A673 (cell line): ENCODE results near the gene SMIM24. TPM values are rescaled to one million over a fixed set of nuclear protein-coding genes. Genes with fewer than 3 reads are reported as not detected.
A peak's percentile ranks its signal among the peaks of the same experiment; 100 is the strongest.

Experiments used
- BruUV-seq: library from RNA; stranded (reverse); fragments of 400-500 nt; replicated peaks from 2 replicates; lab custom pipeline; 2021; lab: Mats Ljungman, UMichigan
- CTCF ChIA-PET: fragments of 300-600 bp; sonication (Branson Sonifier 250); formaldehyde crosslinking; loops from one replicate; lab custom pipeline; 2022; ENCODE audit warnings: antibody characterized with exemption; lab: Charles Lee
- POLR2A ChIA-PET: fragments of 300-600 bp; sonication (Branson Sonifier 250); formaldehyde crosslinking; loops from one replicate; lab custom pipeline; 2022; ENCODE audit warnings: antibody characterized with exemption; ENCODE audit not compliant: low non-redundant PET; lab: Charles Lee
- DNase-seq: peaks from one replicate; pipeline ENCODE4 v3.0.0-alpha.2; 2015; ENCODE audit warnings: low spot score
- H3K27ac ChIP-seq: fragments of 200-600 bp; sonication (generic); 2 replicates; pipeline ENCODE4 v1.5.1; 2016; ENCODE audit warnings: mixed run types, low read depth, mild to moderate bottlenecking, mixed read lengths, antibody characterized with exemption, low read length; ENCODE audit not compliant: poor library complexity, severe bottlenecking
- H3K27me3 ChIP-seq: fragments of 200-600 bp; sonication (generic); replicated peaks from 2 replicates; pipeline ENCODE4 v1.6.1; 2017; ENCODE audit warnings: mixed run types, low read depth, mild to moderate bottlenecking, mixed read lengths, antibody characterized with exemption, low read length; ENCODE audit not compliant: insufficient read depth, poor library complexity
- H3K36me3 ChIP-seq: fragments of 200-600 bp; sonication (generic); 2 replicates; pipeline ENCODE4 v1.6.1; 2016; ENCODE audit warnings: mixed run types, mild to moderate bottlenecking, mixed read lengths, antibody characterized with exemption, low read length; ENCODE audit not compliant: insufficient read depth, poor library complexity, severe bottlenecking
- H3K4me1 ChIP-seq: fragments of 200-600 bp; sonication (generic); 2 replicates; pipeline ENCODE4 v1.6.1; 2017; ENCODE audit warnings: mixed run types, mild to moderate bottlenecking, mixed read lengths, antibody characterized with exemption, low read length; ENCODE audit not compliant: insufficient read depth, poor library complexity, severe bottlenecking
- H3K4me3 ChIP-seq: fragments of 200-600 bp; sonication (generic); 2 replicates; pipeline ENCODE4 v1.5.1; 2016; ENCODE audit warnings: low read depth, mixed run types, mild to moderate bottlenecking, mixed read lengths, low read length; ENCODE audit not compliant: poor library complexity, severe bottlenecking
- H3K9me3 ChIP-seq: fragments of 200-600 bp; sonication (generic); 2 replicates; pipeline ENCODE4 v1.6.1; 2016; ENCODE audit warnings: mixed run types, low read depth, mild to moderate bottlenecking, mixed read lengths, antibody characterized with exemption, low read length; ENCODE audit not compliant: poor library complexity, severe bottlenecking
- EZH2 ChIP-seq: fragments of 200-600 bp; sonication (generic); IDR thresholded peaks from 2 replicates; pipeline ENCODE4 v1.6.1; 2017; ENCODE audit warnings: borderline replicate concordance, low read depth, mild to moderate bottlenecking, mixed read lengths, antibody characterized with exemption, low read length; ENCODE audit not compliant: poor library complexity, severe bottlenecking
- intact Hi-C: fragments of 100-400 bp; cut with micrococcal nuclease; formaldehyde crosslinking; loops from one replicate; pipeline ENCODE4 v1.10.0; 2022; ENCODE audit not compliant: unreplicated experiment
- total RNA-seq: library from RNA; stranded (reverse); gene quantifications from 2 replicates; pipeline ENCODE4 v1.2.3, GENCODE V29; 2021
- TF ChIP-seq, protein P1 (sequence below): fragments of 300-800, 200-600 bp; sonication (generic); conservative IDR thresholded peaks from 2 replicates; pipeline ENCODE4 v1.5.1; 2017; ENCODE audit warnings: low read depth, mild to moderate bottlenecking, antibody characterized with exemption, low read length, moderate library complexity, mixed read lengths

Gene SMIM24
- total RNA-seq, 1 experiment from 2014 or later, result not detected

DNA sequence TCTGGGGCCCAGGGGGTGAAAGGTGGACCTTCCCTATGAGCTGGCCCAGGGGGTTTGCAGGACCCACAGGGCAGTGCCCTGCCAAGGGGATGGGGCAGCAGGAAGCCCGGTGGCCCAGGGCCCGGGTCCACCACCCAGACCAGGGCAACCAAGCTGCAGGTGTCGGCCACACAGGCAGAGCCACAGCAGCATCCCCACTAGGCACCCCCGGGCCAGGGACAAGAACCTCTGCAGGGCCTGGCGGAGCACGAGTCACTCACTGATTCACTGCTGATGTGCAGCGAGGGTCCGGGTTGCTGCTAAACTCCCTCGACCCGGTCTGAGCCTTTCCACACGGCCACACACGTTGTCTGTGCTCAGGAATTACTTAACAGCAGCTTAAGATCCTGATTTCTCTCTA is 34.6 kb upstream of the SMIM24 start:
- no TSS peak for BruUV-seq
- Histone ChIP-seq H3K4me1 (no peaks in the 10 kb centered on the region), H3K36me3 (peaks cover 13% of the 10 kb centered on the region), H3K9me3 (no peaks in the 10 kb centered on the region), H3K27me3 (no peaks in the 10 kb centered on the region), H3K4me3 (no peak overlapping the region), H3K27ac (peak overlapping the region; percentile 4)
- ChIA-PET POLR2A (interaction anchor here (0.6 kb wide), 1 partner anchor 26 kb away, joined by 4 read pairs; no protein-coding TSS in a partner anchor), CTCF (no interaction called here)
- intact Hi-C loops, result no loop called here
- TF ChIP-seq, protein P1, sequence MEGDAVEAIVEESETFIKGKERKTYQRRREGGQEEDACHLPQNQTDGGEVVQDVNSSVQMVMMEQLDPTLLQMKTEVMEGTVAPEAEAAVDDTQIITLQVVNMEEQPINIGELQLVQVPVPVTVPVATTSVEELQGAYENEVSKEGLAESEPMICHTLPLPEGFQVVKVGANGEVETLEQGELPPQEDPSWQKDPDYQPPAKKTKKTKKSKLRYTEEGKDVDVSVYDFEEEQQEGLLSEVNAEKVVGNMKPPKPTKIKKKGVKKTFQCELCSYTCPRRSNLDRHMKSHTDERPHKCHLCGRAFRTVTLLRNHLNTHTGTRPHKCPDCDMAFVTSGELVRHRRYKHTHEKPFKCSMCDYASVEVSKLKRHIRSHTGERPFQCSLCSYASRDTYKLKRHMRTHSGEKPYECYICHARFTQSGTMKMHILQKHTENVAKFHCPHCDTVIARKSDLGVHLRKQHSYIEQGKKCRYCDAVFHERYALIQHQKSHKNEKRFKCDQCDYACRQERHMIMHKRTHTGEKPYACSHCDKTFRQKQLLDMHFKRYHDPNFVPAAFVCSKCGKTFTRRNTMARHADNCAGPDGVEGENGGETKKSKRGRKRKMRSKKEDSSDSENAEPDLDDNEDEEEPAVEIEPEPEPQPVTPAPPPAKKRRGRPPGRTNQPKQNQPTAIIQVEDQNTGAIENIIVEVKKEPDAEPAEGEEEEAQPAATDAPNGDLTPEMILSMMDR, result no peak
- TF ChIP-seq EZH2, result no peak
- DNase-seq, result no peak

DNA sequence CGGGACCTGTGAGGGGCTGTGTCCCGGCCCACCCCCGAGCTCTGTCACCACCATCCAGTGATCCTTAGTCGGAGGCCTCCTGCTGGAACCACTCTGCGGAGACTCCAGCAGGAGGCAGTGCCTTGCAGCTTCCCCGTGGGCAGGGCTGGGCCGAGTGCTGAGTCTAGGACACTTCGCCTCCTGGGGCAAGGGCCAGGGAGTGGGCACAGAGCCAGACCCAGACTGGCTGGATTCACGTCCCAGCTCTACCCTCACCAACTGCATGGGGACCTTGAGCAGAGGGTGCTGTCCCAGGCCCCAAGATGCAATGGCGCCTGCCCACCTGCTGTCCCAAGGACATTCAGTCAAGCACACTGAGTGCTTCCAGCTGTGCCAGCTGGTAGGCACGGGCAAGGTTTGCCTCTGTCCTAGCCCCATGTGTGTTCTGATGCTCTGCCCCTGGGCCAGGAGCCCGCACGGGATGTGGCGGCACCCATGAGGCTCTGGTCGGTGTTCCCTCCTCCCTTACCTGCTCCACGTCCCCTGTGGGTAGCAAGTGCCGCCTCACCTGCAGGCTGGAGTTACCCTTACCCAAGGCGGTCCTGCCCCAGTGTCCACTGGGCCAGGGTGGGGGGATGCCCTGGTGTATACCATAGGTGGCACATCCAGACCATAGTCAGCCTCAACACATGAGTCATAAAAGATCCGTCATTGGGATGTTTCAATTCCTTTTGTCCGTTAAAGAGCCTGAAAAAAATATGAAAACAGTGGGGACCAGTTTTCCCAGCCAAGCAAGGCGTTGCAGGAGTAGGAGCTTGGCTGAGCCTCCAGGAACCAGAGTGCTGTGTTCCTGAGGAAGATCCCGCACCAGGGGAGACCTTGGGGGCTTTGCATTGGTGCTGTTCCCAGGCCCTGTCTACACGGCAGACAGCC is 33.2 kb upstream of the SMIM24 start:
- no peaks in the 10 kb centered on the region for H3K4me1 ChIP-seq
- peaks cover 25% of the 10 kb centered on the region for H3K36me3 ChIP-seq
- no peak overlapping the region for H3K27ac ChIP-seq
- CTCF ChIA-PET, result no interaction called here
- no peaks in the 10 kb centered on the region for H3K27me3 ChIP-seq
- intact Hi-C loops, result no loop called here
- no peak overlapping the region for H3K4me3 ChIP-seq
- H3K9me3 ChIP-seq, result no peaks in the 10 kb centered on the region
- POLR2A ChIA-PET, result no interaction called here
- BruUV-seq, result no TSS peak
- TF ChIP-seq, protein P1, result no peak
- no peak for TF ChIP-seq EZH2
- no peak for DNase-seq

DNA sequence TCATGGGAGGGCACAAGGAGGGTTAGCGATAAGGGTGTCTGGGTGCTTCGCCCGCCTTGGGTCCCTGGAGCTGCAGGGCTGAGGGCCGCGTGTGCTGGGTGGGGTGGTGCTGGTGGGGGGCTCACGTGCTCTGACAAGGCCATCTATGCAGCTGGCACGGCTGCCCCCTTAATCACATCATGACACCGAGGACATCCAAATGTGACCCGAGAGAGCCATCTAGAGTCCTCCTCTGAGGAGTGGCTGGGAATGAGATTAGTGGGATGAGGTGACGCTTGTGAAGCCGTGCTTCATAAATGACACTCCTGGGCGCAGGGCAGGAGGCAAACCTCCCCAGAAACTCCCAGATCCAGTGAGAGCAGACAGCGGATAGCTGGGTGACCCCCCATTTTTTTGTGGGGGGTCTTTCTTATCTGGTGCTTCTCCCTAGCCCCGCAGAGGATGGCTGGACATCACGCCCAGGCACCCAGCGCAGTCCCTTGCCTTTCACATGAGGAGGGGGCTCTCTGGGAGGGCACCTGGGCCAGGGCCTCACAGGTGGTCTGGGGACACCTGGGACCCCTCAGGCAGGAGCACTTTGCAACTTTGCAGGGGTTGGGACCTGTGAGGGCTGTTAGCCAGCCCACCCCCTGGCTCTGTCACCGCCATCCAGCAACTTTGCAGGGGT is 32.4 kb upstream of the SMIM24 start:
- Histone ChIP-seq H3K4me3 (no peak overlapping the region), H3K36me3 (peaks cover 25% of the 10 kb centered on the region), H3K9me3 (no peaks in the 10 kb centered on the region), H3K4me1 (peaks cover 8% of the 10 kb centered on the region), H3K27ac (no peak overlapping the region), H3K27me3 (no peaks in the 10 kb centered on the region)
- no peak for DNase-seq
- POLR2A ChIA-PET, result no interaction called here
- CTCF ChIA-PET, result no interaction called here
- intact Hi-C loops, result no loop called here
- BruUV-seq, result no TSS peak
- no peak for TF ChIP-seq EZH2
